ENCODE measurements around the gene ANKRD28. TPM values are rescaled to one million over a fixed set of nuclear protein-coding genes. Genes with fewer than 3 reads are reported as not detected.

Gene ANKRD28
- total RNA-seq, 1 experiment from 2014 or later, result 89.3 TPM

DNA sequence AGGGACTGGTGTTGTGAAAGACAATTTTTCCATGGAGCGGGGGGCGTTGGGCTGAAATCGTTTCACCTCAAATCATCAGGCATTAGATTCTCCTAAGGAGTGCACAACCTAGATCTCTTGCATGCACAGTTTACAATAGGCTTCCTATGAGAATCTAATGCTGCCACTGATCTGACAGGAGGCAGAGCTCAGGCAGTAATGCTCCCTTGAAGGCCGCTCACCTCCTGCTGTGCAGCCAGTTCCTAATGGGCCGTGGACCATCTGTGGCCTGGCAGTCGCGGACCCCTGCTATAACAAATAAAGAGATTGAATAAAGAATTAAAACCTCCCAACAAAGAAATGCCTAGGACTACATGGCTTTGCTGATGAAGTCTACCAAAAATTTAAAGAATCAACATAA, 25.3 kb upstream of the ANKRD28 start:
- peaks cover 7% of the 10 kb centered on the region for H3K4me1 ChIP-seq (ENCODE audit: control insufficient read depth, insufficient read depth, low read length)
- DNase-seq (ENCODE audit: low read depth, low spot score), result no peak
- POLR2A ChIA-PET, result no interaction called here
- in situ Hi-C loops (cut with HindIII; ENCODE audit: low pct_unique_long_range_greater_than_20kb, low sequenced_read_pairs) (no loop called here), intact Hi-C loops (cut with micrococcal nuclease; ENCODE audit: unreplicated experiment) (no loop called here)
- no TSS peak for BruUV-seq (replicated peaks)
- TF ChIP-seq POLR2AphosphoS5 (IDR thresholded peaks at IDR 0.05; ENCODE audit: low read depth, low read length), result no peak
- TF ChIP-seq CTCF (IDR thresholded peaks at IDR 0.05), result no peak
- TF ChIP-seq TCF7L2 (IDR thresholded peaks at IDR 0.05; ENCODE audit: low read depth, low read length), result no peak
- TF ChIP-seq, protein P1, sequence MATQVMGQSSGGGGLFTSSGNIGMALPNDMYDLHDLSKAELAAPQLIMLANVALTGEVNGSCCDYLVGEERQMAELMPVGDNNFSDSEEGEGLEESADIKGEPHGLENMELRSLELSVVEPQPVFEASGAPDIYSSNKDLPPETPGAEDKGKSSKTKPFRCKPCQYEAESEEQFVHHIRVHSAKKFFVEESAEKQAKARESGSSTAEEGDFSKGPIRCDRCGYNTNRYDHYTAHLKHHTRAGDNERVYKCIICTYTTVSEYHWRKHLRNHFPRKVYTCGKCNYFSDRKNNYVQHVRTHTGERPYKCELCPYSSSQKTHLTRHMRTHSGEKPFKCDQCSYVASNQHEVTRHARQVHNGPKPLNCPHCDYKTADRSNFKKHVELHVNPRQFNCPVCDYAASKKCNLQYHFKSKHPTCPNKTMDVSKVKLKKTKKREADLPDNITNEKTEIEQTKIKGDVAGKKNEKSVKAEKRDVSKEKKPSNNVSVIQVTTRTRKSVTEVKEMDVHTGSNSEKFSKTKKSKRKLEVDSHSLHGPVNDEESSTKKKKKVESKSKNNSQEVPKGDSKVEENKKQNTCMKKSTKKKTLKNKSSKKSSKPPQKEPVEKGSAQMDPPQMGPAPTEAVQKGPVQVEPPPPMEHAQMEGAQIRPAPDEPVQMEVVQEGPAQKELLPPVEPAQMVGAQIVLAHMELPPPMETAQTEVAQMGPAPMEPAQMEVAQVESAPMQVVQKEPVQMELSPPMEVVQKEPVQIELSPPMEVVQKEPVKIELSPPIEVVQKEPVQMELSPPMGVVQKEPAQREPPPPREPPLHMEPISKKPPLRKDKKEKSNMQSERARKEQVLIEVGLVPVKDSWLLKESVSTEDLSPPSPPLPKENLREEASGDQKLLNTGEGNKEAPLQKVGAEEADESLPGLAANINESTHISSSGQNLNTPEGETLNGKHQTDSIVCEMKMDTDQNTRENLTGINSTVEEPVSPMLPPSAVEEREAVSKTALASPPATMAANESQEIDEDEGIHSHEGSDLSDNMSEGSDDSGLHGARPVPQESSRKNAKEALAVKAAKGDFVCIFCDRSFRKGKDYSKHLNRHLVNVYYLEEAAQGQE (IDR thresholded peaks at IDR 0.05; ENCODE audit: insufficient read depth in 1 of 2, low read depth in 2 of 2, low read length in 1 of 2), result no peak
- no peak for TF ChIP-seq SIN3A (IDR thresholded peaks at IDR 0.05; ENCODE audit: borderline replicate concordance, insufficient read depth, low read depth, low read length)
- H3K27me3 ChIP-seq (ENCODE audit: control insufficient read depth, insufficient read depth, low read length), result no peaks in the 10 kb centered on the region
- H3K36me3 ChIP-seq (ENCODE audit: control insufficient read depth, insufficient read depth, low read length), result no peaks in the 10 kb centered on the region
- CTCF ChIA-PET, result no interaction called here
- no peak for ATAC-seq
- H3K9me3 ChIP-seq (ENCODE audit: control insufficient read depth, insufficient read depth, low read depth, low read length), result no peaks in the 10 kb centered on the region
- no peak overlapping the region for H3K4me3 ChIP-seq (ENCODE audit: low read depth in 2 of 2, low read length in 2 of 2)
- H3K27ac ChIP-seq (ENCODE audit: low read length), result no peak overlapping the region

GRCh38 chr3:15822281-15822680, 24.5 kb upstream of the ANKRD28 start:
- no peaks in the 10 kb centered on the region for H3K9me3 ChIP-seq (ENCODE audit: control insufficient read depth, insufficient read depth, low read depth, low read length)
- no peak for ATAC-seq

More at GRCh38 chr3:15822281-15822680, 24.5 kb upstream of the ANKRD28 start:
- TF ChIP-seq CTCF (IDR thresholded peaks at IDR 0.05), result no peak
- TF ChIP-seq POLR2AphosphoS5 (IDR thresholded peaks at IDR 0.05; ENCODE audit: low read depth, low read length), result no peak
- TF ChIP-seq, protein P1 (IDR thresholded peaks at IDR 0.05; ENCODE audit: insufficient read depth in 1 of 2, low read depth in 2 of 2, low read length in 1 of 2), result no peak
- TF ChIP-seq SIN3A (IDR thresholded peaks at IDR 0.05; ENCODE audit: borderline replicate concordance, insufficient read depth, low read depth, low read length), result no peak
- TF ChIP-seq TCF7L2 (IDR thresholded peaks at IDR 0.05; ENCODE audit: low read depth, low read length), result no peak
- no peak for DNase-seq (ENCODE audit: low read depth, low spot score)
- BruUV-seq (replicated peaks), result no TSS peak
- Histone ChIP-seq H3K27me3 (ENCODE audit: control insufficient read depth, insufficient read depth, low read length) (no peaks in the 10 kb centered on the region), H3K36me3 (ENCODE audit: control insufficient read depth, insufficient read depth, low read length) (no peaks in the 10 kb centered on the region), H3K4me1 (ENCODE audit: control insufficient read depth, insufficient read depth, low read length) (peaks cover 9% of the 10 kb centered on the region), H3K27ac (ENCODE audit: low read length) (no peak overlapping the region), H3K4me3 (ENCODE audit: low read depth in 2 of 2, low read length in 2 of 2) (no peak overlapping the region)
- intact Hi-C loops (cut with micrococcal nuclease; ENCODE audit: unreplicated experiment), result no loop called here
- in situ Hi-C loops (cut with HindIII; ENCODE audit: low pct_unique_long_range_greater_than_20kb, low sequenced_read_pairs), result no loop called here
- POLR2A ChIA-PET, result interaction anchor here (0.5 kb wide), 1 partner anchor 25 kb away, joined by 5 read pairs; no protein-coding TSS in a partner anchor
- CTCF ChIA-PET, result no interaction called here
